Nephron progenitor cell (in vitro differentiated cells): ENCODE results near the gene C11orf21.
A peak's percentile ranks its signal among the peaks of the same experiment; 100 is the strongest.

Experiments used
- DNase-seq: peaks from one replicate; pipeline ENCODE4 v3.0.0; 2021
- H3K27ac Mint-ChIP-seq: 2 replicates; pipeline ENCODE4 v1.8.0; 2021; ENCODE audit warnings: mild to moderate bottlenecking, moderate library complexity, mixed read lengths
- H3K27me3 Mint-ChIP-seq: 2 replicates; pipeline ENCODE4 v1.8.0; 2021; ENCODE audit warnings: mild to moderate bottlenecking, low read depth, mixed read lengths; ENCODE audit not compliant: poor library complexity
- H3K36me3 Mint-ChIP-seq: 2 replicates; pipeline ENCODE4 v1.8.0; 2021; ENCODE audit warnings: low read depth, mixed read lengths
- H3K4me1 Mint-ChIP-seq: 2 replicates; pipeline ENCODE4 v1.8.0; 2021; ENCODE audit warnings: mixed read lengths
- H3K4me3 Mint-ChIP-seq: 2 replicates; pipeline ENCODE4 v1.8.0; 2021; ENCODE audit warnings: mild to moderate bottlenecking, moderate library complexity, mixed read lengths
- H3K9me3 Mint-ChIP-seq: 2 replicates; pipeline ENCODE4 v1.8.0; 2021; ENCODE audit warnings: mild to moderate bottlenecking, moderate library complexity, mixed read lengths
- CTCF ChIP-seq: fragments of 200-600 bp; sonication (generic); IDR thresholded peaks from 2 replicates; pipeline ENCODE4 v1.5.0; 2021; ENCODE audit warnings: antibody characterized with exemption

C11orf21 gene

GRCh38 chr11:2307501-2308331 lies 6.0 kb upstream of the C11orf21 start:
- H3K4me3 Mint-ChIP-seq = no peak overlapping the region
- peaks cover 33% of the 10 kb centered on the region for H3K4me1 Mint-ChIP-seq
- TF ChIP-seq CTCF = no peak
- DNase-seq = no peak
- H3K9me3 Mint-ChIP-seq = no peaks in the 10 kb centered on the region
- H3K27me3 Mint-ChIP-seq = no peaks in the 10 kb centered on the region
- no peak overlapping the region for H3K27ac Mint-ChIP-seq
- H3K36me3 Mint-ChIP-seq = no peaks in the 10 kb centered on the region

- no peak for DNase-seq
- Mint-ChIP-seq H3K27ac (no peak overlapping the region), H3K36me3 (no peaks in the 10 kb centered on the region), H3K9me3 (no peaks in the 10 kb centered on the region), H3K4me1 (peaks cover 36% of the 10 kb centered on the region), H3K27me3 (no peaks in the 10 kb centered on the region), H3K4me3 (no peak overlapping the region)
- no peak for TF ChIP-seq CTCF
Measured at GRCh38 chr11:2306877-2307500, 5.3 kb upstream of the C11orf21 start.

- no peaks in the 10 kb centered on the region for H3K9me3 Mint-ChIP-seq
- TF ChIP-seq CTCF = no peak
- H3K27ac Mint-ChIP-seq = peak overlapping the region; percentile 72
- H3K4me3 Mint-ChIP-seq = no peak overlapping the region
- no peak for DNase-seq
- no peaks in the 10 kb centered on the region for H3K36me3 Mint-ChIP-seq
- peaks cover 38% of the 10 kb centered on the region for H3K4me1 Mint-ChIP-seq
- peaks cover 4% of the 10 kb centered on the region for H3K27me3 Mint-ChIP-seq
Measured at GRCh38 chr11:2306452-2306823, 4.7 kb upstream of the C11orf21 start.

- Mint-ChIP-seq H3K9me3 (no peaks in the 10 kb centered on the region), H3K4me3 (no peak overlapping the region), H3K4me1 (peaks cover 37% of the 10 kb centered on the region), H3K27ac (peak overlapping the region; percentile 81), H3K27me3 (peaks cover 4% of the 10 kb centered on the region), H3K36me3 (no peaks in the 10 kb centered on the region)
- DNase-seq = no peak
- TF ChIP-seq CTCF = no peak
Measured at GRCh38 chr11:2305788-2306451, 4.2 kb upstream of the C11orf21 start.

- H3K9me3 Mint-ChIP-seq = no peaks in the 10 kb centered on the region
- H3K27ac Mint-ChIP-seq = no peak overlapping the region
- peaks cover 4% of the 10 kb centered on the region for H3K27me3 Mint-ChIP-seq
- H3K4me3 Mint-ChIP-seq = no peak overlapping the region
- DNase-seq = peak; percentile 90
- peak; percentile 79 for TF ChIP-seq CTCF
- H3K4me1 Mint-ChIP-seq = peaks cover 37% of the 10 kb centered on the region
- no peaks in the 10 kb centered on the region for H3K36me3 Mint-ChIP-seq
Measured at GRCh38 chr11:2305140-2305778, 3.5 kb upstream of the C11orf21 start.
